SIG-M5 (cell line): Measurements from ENCODE around the gene MARK4.
"Not testable (repeated sequence)": the region's sequence is repeated elsewhere in the genome, so short reads cannot be mapped to it uniquely, and the experiment has no call there.

Source experiments
- DNase-seq: peaks from one replicate; lab custom pipeline; 2025; lab: John Stamatoyannopoulos, UW

Gene MARK4

DNA sequence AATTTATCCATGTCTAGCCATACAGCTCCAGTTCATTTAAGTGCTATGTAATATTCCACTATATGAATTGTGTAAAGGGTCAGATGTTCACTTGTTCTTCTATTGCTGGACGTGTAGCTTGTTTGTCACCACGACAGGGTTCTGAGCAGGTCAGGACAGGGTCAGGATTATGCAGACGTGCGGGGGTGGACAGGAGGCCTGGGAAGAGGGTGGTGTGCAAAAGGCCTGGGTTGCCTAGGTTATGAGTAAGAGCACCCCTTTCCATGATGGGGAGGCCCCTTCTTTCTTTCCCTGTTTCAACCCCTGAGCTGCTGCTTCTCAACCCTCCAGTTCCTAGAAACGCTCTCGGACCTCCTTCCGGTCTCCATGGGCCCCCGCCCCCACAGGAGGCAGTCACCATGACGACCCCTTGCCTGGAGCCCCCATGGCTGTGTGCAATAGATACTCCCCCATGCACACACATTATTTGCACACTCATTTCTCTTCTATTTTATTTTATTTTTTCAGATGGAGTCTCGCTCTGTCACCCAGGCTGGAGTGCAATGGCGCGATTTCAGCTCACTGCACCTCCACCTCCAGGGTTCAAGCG, 7.8 kb upstream of the MARK4 start:
- no peak for DNase-seq

DNA sequence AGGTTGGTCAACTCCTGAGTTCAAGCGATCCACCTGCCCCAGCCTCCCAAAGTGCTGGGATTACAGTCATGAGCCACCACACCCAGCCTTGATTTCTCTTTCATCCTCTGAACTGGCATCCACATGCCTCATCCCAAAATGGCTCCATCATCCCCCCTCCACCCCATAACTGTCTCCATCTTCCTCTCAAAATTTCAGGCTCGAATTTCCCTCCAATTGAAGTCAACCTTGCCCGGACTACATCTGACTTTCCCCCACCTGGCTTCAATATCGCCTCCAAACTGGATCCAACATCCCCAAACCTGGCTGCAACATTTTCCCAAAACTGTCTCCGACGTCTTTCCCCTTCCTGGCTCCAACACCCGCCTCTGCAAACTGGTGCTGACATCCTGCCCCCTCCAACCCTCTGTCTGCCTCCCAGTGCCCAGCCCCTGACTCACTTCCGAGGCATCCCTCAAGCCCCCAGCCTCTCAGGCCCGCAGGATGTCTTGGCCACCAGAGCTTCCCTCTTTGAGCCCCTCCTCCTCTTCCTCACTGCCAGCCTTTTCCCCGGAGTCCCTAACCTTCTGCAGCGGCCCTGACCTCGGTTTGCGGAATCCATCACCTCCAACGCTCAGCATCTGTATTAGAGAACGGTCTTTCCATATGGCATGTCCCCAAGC, 6.8 kb upstream of the MARK4 start:
- no peak for DNase-seq

DNA sequence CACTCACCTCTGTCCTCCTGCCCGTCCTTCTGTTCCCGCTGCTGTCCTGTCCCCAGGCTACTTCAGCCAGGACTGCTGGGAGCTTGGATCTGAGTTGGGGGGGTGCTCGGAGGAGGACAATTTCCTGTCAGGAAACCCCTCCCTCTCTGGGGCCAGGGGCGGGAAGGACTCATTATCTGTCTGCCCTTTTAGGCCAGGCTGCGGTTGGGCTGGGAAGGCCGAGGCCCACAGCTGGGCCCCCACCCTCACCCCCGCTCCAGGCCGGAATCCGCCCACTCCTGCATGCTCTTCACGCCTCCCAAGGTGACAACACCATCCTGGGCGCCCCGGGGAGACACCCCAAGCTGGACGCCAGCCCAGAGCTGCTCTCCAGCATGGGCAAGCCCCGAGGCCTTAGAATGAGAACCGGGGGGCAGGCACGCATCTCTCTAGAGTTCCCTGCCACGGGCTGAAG, 5.7 kb upstream of the MARK4 start, which contains the start of gene EXOC3L2:
EXOC3L2 (minus strand) TSS at position 74 of the 454 bp plus-strand sequence. CDS start 6,362 bp downstream, outside the sequence.
- DNase-seq, result no peak

DNA sequence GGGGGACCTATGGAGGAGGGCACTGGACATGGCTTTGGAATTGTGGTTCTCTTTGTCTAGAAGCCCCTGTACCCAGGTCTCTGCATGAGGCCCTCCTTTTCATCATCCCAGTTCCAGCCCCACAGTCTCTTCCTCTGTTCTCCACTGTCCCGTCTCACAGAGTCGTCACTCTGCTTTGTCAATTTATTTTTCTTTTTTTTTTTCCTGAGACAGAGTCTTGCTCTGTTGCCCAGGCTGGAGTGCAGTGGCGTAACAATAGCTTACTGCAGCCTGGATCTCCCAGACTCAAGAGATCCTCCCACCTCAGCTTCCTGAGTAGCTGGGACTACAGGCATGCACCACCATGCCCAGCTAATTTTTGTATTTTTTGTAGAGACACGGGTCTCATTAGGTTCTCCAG, 5.2 kb upstream of the MARK4 start:
- DNase-seq, result no peak

DNA sequence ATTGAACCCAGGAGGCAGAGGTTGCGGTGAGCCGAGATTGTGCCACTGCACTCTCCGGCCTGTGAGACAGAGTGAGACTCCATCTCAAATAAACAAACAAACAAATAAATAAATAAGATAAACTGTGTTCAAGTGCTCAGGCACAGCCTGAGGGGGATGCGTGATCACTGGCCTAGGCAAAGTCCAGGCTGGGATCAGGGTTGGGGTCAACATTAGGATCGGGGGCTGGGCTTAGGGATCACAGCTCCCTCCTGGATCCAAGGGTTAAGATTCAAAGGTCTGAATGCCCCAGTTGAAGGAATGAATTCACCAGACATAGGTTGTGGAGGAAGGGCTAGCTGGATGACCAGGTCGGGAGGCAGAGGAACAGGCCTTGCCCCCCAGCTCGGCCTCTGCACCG, 3.9 kb upstream of the MARK4 start:
- DNase-seq, result no peak

DNA sequence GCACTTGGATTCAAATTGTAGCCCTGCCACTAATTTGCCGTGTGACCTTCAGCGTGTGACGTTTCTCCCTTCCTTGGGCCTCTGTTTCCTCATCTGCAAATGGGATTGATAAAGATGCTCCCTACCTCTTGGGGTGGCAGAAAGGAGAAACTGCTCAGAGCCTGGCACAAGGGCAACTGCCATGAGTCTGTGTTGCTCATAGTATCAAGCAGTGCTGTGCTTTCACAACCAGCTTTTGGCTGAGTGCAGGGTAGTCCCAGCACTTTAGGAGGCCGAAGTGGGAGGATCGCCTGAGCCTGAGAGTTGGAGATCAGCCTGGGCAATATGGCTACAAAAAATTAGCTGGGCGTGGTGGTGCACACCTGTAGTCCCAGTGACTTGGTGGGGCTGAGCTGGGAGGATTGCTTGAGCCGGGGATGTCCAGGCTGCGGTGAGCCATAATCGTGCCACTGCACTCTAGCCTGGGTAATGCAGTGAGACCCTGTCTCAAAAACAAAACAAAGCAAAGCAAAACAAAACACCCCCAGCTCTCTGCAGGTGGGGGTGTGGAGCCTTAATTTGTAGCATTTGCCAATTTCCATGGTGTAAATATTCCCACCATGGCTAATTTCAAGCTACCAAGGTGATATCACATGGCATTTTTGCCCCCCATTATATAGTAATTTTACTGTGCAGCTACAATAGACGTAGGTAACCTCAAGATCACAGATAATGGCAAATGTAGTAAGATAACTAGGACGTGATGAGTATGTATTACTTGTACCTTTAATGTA, 1.6 kb upstream of the MARK4 start:
- no peak for DNase-seq

DNA sequence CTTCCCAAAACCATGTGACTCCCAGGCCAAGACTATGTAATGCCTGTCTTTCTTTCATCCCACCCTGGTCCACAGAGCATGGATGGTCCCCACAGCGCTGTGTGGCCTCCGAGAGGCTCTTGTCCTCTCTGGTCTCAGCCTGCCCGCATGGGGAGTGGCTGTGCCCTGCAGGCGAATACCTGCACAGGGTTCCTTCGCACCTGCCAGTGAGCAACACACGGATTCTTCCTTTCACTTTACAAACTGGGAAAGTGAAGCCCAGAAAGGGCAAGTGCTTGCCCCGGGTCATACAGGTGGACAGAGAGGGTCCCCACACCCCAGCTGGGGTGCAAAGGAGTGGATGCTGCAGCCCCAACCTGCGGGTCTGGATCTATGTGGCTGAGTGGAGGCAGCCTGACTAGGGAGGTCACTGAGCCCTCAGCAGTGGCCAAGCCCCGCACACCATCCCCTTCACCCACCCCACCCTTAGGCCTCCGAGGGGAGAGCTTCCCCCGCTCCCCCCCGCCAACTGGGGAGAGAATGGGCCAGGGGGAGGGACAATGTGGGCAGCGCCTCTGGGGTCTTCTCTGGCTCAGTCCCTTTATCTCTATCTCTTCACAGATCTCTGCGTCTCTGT, 747 bp upstream of the MARK4 start:
- DNase-seq, result no peak

DNA sequence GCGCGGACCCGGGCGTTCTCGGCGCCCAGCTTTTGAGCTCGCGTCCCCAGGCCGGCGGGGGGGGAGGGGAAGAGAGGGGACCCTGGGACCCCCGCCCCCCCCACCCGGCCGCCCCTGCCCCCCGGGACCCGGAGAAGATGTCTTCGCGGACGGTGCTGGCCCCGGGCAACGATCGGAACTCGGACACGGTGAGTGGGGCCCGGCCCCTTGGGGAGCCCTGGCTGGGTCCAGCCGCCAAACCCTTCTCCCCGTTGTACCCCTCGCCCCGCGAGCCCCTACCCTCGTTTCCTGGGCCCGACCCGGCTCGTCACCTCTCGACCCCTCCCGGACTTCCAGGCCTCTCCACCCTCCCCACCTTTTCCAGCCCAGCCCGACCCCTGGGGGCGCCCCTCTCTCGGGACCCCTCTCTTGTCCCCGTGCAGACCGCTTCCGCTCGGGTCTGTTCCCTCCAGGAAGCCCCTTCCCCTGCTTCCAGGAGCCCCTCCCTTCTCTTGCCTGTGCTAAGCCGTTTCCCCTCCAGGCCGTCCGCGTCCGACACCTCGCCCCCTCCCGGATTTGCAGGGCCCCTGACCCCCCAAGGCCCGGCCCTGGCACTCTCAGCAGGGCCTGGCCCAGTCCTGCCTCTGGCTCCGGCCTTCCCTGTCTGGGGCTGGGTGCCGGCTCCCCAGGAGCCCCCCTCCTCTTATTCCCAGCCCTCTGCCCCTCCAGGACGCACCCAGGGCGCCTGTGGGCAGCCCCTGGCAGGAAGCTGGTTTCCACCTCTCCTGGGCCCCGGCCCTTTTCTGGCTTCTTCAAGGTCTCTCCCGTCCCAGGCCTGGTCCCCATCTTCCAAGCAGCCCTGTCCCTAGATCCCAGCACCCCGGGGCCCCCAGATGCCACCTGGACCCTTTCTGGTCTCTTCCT, 632 bp downstream of the MARK4 start:
- no peak for DNase-seq

DNA sequence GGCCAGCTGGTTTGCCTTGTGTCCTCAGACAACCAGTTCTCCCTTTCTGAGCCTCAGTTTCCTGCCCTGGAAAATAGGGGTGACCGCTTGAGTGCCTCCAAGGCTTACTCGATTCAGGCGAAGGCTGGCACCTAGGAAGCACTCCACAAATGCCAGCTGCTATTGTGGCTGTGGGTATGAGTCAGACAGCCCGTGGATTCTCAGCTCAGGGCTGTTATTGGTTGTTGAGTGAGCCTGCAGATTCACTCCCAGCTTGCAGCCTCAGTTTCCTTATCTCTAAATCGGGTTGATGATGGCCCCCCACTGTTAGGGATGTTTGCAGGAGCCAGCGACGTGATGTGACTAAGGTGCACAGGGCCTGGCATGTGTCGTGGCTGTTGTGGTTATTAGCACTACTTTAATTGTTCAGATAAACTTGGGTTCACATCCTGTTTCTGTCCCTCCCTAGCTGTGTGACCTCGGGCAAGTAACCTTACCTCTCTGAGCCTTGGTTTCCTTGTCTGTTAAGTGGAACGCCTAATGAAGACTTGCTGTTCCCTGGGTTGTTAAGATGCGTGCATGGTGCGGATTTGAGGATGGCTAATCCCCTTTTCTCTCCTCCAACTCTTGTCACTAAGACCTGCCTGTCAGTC, 2.4 kb downstream of the MARK4 start:
- no peak for DNase-seq

DNA sequence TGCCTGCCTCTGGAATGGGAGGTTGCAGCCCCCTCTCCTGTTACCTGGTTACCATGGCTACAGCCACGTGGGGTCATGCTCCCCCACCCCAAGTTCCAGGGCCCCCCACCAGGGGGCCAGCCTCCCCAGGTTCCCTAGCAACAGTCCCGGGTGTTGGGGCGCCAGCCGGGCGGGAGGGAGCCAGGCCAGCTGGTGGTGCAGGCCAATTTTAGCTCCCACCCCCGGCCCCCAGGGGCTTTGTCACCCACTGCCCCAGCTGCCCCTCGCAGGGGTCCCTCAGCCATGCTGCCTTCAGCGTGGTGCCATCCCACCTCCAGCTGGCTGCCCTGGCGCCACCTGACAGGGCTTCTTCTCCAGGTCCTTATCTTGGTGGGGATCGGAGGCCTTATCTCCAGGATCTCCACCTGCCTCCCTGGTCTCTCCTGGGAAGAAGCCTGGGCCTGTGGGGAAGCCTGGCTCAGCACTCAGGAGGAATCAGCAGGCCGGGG, 3.0 kb downstream of the MARK4 start:
- DNase-seq, result no peak

DNA sequence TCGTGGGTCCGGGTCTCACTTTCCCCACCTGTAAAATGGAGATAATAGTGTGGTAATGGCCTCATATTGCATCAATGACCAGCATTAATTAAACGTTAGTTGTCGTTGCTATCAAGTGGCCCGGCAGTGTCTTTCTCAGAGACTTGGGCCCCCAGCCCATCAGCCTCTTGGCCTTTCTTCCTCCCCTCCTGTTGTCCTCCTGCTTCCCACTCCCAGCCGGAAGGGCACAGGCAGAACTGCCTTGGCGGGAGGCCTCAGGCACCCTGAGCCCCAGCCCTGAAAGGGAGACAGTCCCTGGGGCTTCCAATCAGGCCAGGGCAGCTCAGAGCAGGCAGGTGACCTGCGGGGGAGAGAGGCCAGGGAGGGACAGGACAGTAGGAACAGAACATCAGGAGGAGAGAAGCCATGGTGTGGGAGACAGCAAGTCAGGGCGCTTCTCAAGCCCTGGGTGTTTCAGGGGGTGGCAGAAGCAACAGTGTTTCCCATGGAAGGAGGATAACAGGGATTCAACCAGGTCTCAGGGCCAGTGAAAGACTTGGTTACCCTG, 4.6 kb downstream of the MARK4 start:
- DNase-seq, result no peak

DNA sequence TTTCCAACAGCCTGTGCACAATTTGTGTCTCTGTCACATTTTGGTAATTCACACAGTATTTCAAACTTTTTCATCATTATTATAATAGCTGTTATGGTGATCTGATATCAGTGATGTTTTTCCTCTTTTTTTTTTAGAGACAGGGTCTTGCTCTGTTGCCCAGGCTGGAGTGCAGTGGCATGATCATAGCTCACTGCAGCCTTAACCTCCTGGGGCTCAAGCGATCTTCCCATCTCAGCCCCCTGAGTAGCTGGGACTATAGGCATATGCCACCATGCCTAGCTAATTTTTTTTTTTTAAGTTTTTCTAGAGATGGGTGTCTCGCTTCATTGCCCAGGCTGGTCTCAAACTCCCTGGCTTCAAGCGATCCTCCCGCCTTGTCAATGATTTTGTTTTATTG, 5.8 kb downstream of the MARK4 start:
- no peak for DNase-seq

DNA sequence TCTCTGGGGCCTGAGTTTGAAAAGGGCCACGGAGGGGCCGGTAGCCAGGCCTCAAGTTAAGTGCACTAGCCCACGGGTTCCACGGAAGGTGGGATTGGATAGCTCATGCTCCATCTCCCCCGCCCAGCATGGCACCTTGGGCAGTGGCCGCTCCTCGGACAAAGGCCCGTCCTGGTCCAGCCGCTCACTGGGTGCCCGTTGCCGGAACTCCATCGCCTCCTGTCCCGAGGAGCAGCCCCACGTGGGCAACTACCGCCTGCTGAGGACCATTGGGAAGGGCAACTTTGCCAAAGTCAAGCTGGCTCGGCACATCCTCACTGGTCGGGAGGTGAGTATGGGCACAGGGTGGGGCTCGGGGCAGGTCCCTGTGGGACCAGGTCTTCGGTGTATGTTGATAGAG, 7.8 kb downstream of the MARK4 start:
- DNase-seq, result no peak

DNA sequence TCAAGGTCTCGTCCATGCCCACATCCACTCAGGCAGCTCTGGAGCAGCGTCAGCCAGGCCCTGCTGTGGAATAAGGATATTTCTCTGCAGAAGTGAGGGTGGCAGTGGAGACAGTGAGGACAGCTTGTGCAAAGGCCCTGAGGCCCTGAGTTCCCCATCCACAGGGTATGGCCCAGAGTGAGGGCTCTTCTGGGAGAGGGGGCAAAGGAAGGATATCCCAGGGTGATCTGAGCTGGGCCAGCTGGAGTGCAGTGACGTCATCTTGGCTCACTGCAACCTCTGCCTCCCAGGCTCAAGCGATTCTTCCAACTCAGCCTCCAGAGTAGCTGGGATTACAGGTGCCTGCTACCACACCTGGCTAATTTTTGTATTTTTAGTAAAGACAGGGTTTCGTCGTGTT, 11.5 kb downstream of the MARK4 start:
- DNase-seq, result no peak

DNA sequence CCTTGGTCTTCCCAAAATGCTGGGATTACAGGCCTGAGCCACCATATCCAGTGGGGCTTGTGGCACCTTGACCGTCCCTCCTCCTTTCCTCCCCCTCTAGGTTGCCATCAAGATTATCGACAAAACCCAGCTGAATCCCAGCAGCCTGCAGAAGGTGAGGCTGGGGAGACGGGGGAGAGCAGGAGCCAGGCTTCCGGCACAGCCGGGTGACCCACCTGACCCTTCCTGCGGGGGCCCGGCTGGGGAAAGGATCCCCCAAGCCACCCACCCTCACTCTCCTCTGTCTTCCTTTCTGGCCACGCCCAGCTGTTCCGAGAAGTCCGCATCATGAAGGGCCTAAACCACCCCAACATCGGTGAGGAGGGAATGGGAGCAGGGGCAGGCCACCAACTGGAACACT, 11.9 kb downstream of the MARK4 start:
- DNase-seq, result no peak

DNA sequence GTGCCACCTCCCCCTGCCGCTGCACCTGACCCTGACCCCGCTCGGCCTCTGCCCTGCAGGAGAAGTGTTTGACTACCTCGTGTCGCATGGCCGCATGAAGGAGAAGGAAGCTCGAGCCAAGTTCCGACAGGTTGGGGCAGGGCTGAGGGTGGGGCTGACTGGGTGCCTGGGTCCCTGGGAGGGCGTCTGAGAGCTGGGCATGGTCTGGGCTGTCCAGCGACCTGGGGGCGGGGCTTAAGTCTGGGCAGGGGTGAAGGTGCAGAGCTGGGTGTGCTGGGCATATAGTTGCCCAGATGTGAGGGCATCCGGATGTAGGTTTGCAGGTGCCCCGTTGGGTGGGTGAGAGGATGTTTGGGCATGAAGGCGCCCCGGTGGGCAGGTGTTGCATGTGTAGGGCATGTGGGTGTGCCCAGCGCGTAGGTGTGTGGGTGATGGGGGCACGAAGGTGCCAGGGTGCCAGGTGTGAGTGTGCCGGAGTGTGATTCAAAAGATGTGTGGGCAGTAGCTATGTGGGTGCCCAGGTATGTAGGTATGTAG, 13.8 kb downstream of the MARK4 start:
- DNase-seq, result no peak

DNA sequence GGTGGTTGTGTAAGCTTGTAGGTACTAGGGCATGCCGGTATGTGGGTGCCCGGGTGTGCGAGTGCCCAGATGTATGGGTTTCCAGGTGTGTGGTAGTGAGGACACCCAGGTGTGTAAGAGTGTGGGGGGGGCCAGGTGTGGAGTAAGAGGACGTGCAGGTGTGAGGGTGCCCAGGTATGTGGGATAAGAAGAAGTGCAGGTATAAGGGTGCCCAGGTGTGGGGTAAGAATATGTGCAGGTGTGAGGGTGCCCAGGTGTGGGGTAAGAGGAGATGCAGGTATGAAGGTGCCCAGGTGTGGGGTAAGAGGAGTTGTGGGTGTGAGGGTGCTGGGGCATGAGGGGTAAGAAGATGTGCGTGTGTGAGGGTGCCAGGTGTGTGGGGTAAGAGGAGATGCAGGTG, 14.3 kb downstream of the MARK4 start:
- no peak for DNase-seq

DNA sequence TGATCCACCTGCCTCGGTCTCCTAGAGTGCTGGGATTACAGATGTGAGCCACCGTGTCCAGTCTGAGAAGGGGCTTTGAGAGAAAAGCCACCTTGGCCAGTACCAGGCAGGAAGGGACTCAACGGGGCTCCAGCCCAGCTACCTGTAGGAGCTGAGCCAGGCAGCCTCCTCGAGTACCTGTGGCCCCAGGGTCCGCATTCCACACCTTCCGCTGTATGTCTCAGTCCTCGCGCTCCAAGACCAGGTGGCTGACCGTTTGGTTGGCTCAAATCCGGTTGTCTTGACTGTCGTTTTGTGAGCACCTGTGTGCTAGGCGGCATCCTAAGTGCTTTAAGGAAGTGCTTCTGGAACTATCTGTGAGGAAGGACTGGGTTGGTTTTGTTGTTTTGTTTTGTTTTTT, 16.2 kb downstream of the MARK4 start:
- no peak for DNase-seq

DNA sequence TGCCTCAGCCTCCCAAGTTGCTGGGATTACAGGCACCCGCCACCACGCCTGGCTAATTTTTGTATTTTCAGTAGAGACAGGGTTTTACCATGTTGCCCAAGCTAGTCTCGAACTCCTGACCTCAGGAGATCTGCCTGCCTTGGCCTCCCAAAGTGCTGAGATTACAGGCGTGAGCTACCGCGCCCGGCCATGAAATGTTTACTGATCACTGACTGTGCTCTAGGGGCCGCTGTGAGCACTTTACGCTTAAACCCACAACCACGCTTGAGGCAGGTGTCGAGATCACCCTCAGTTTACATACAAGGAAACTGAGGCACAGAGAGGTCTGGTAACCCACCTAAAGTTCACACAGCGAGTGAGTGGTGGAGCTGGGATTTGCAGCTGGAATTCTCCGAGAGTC, 18.9 kb downstream of the MARK4 start:
- not testable (repeated sequence) for DNase-seq

DNA sequence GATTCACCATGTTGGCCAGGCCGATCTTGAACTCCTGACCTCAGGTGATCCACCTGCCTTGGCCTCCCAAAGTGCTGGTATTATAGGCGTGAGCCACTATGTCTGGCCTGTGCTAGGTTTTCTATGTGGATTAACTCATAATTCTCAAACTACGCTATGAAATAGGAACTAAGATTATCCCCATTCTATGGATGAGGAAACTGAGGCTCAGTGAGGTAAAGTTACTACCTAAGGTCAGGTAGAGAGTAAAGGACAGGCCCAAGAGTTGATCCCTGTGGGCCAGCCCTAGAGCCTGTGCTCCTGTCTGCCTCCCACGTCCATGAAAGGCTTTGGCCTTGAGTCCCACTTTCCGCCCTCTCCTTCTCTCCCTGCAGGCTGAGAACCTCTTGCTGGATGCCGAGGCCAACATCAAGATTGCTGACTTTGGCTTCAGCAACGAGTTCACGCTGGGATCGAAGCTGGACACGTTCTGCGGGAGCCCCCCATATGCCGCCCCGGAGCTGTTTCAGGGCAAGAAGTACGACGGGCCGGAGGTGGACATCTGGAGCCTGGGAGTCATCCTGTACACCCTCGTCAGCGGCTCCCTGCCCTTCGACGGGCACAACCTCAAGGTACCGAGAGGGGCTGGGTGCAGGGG, 20.1 kb downstream of the MARK4 start:
- no peak for DNase-seq
